Activated T-cell treated with anti-CD3 and anti-CD28 coated beads for 1 hour (primary cell): ENCODE measurements around the gene CAST.

ENCODE experiments used
- DNase-seq: peaks from one replicate; pipeline ENCODE4 v3.0.0-alpha.2; 2020; ENCODE audit warnings: low read depth

The CAST gene

GRCh38 chr5:96642281-96642640 lies 19.9 kb upstream of the CAST start:
- DNase-seq: no peak

GRCh38 chr5:96645091-96645490 lies 17.1 kb upstream of the CAST start:
- no peak for DNase-seq

- no peak for DNase-seq
These were observed 14.2 kb upstream of the CAST start for GRCh38 chr5:96648023-96648422.

GRCh38 chr5:96648593-96648992 lies 13.6 kb upstream of the CAST start:
- no peak for DNase-seq

GRCh38 chr5:96649251-96649662 lies 12.9 kb upstream of the CAST start:
- DNase-seq: no peak

GRCh38 chr5:96649681-96650540 lies 12.3 kb upstream of the CAST start:
- no peak for DNase-seq

- no peak for DNase-seq
These were observed 11.1 kb upstream of the CAST start for GRCh38 chr5:96651047-96651446.

GRCh38 chr5:96651948-96652753 lies 10.0 kb upstream of the CAST start:
- DNase-seq: no peak

GRCh38 chr5:96652769-96653454 lies 9.3 kb upstream of the CAST start:
- no peak for DNase-seq

GRCh38 chr5:96654209-96654608 lies 8.0 kb upstream of the CAST start:
- DNase-seq: no peak

GRCh38 chr5:96655085-96655484 lies 7.1 kb upstream of the CAST start:
- no peak for DNase-seq

GRCh38 chr5:96655506-96655905 lies 6.7 kb upstream of the CAST start:
- DNase-seq: no peak

GRCh38 chr5:96657068-96657467 lies 5.1 kb upstream of the CAST start:
- no peak for DNase-seq

GRCh38 chr5:96658272-96658671 lies 3.9 kb upstream of the CAST start:
- no peak for DNase-seq

GRCh38 chr5:96659170-96659569 lies 3.0 kb upstream of the CAST start:
- no peak for DNase-seq

GRCh38 chr5:96660971-96661854 lies 963 bp upstream of the CAST start:
- DNase-seq: peak; percentile 11

GRCh38 chr5:96662725-96663518 lies 746 bp downstream of the CAST start:
- peak; percentile 72 for DNase-seq

GRCh38 chr5:96663608-96664007 lies 1.4 kb downstream of the CAST start:
- DNase-seq: no peak

GRCh38 chr5:96664669-96665068 lies 2.5 kb downstream of the CAST start:
- DNase-seq: no peak

GRCh38 chr5:96668725-96669124 lies 6.5 kb downstream of the CAST start:
- no peak for DNase-seq

- DNase-seq: no peak
These were observed 7.7 kb downstream of the CAST start for GRCh38 chr5:96669909-96670308.
